GM18502 (cell line): ENCODE measurements around the gene MSI2.
"Not testable (repeated sequence)": the region's sequence is repeated elsewhere in the genome, so short reads cannot be mapped to it uniquely, and the experiment has no call there.

Experiments used
- ATAC-seq: cut with Tn5 transposase; IDR thresholded peaks from one replicate; pipeline ENCODE4 v1.9.1; 2021; ENCODE audit warnings: mild to moderate bottlenecking; ENCODE audit not compliant: unreplicated experiment, poor library complexity

The MSI2 gene

DNA sequence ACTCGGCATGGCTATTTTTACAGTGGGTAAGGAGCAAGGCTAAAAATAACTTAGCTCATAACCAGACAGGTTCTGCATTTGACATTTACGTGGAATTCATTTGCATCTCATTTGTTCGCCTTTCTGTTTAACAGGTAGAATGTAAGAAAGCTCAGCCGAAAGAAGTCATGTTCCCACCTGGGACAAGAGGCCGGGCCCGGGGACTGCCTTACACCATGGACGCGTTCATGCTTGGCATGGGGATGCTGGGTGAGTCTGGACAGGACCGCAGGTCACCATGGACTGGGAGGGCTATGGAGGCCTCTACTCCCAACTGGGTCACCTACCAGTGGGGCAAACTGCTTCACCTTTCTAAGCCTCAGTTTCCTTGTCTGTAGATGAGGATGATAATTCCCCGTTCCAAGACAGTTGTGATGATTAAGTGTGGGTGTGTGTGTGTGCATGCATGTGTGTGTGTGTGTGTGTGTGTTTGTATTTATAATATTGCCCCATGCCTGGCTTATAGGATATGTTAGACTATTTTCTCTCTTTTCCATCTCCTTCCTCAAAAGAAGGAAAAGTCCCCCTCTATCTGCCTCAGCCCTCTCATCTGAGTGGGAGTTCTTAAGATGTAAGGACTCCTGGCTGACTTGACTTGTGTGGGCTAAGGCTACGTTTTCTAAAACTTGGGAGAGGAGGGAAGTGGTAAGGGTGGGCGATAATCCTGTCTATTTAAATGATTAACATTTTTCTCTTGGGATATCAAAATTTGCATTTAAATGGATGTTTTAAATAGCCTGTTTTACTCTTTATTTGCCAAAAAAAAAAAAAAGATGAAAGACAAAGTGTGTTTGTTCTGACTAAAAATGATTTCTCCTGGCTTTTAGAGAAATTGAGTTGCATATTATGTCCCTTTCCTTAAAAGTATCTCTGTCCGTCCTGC, 359.8 kb downstream of the MSI2 start:
- ATAC-seq = no peak

GRCh38 chr17:57617218-57617617, 360.9 kb downstream of the MSI2 start:
- ATAC-seq = no peak

DNA sequence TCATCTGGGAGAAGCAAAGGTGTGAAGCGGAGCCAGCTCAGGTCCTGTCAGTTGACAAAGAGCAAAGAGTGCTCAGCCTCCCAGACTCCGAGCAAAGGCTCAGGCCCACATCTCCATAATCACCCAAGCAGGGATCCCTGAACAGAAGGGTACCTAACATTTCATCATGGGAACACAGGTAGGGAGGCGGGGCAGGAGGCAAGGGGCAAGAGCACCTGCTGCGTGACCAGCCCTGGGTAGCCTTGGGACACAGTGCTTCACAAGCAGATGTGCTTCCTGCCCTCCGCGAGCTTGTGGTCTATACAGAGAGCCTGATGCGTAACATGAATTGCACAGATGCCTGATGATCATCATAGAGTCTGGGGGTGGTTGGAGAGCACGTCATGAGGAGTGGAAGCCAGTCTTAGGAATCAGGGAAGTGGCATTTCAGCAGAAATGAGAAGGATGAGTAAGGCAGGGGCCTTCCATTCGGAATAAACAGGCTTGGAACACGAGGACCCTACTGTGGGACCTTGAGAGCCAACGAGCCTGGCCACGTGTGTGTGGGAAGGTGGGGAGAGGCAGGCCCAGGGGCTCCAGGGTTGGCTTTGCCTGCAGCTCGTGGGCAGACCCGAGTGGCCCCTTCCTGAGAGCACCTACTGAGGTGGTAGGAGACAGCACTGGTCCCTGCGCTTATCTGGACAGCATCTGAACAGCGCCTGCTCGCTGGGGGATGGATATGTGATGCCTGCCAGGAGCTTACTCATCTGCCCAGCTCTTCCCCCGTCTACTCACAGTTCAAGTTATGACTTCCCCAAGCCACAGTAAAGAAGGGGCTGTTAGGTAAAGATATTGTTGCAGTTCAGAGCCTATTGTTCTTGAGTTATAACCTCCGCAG, 363.0 kb downstream of the MSI2 start:
- no peak for ATAC-seq

- ATAC-seq = no peak
These were observed 364.3 kb downstream of the MSI2 start for GRCh38 chr17:57620576-57620975.

- not testable (repeated sequence) for ATAC-seq
These were observed 365.5 kb downstream of the MSI2 start for GRCh38 chr17:57621791-57622190.

GRCh38 chr17:57622306-57622682, 366.0 kb downstream of the MSI2 start:
- no peak for ATAC-seq

GRCh38 chr17:57622683-57623433, 366.5 kb downstream of the MSI2 start:
- peak; percentile 93 for ATAC-seq

DNA sequence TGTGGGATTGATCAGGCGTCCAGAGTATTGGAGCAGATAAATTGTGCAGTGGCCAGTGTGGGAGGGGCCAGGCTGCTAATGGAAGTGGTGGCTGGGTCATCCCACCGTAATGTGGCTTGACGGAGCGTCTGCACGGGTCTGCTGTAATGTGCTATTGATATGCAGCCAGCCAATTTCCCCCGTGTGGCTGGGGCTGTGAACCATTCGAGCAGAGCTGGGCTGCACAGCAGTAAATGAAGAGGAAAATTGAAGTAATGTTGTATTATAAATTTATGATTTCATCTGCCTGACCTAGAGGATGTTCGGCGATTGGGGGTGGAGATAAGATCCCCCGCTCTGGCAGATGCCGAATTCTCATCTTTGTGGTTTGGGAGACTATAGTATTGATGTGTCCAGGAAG, 367.3 kb downstream of the MSI2 start:
- no peak for ATAC-seq

GRCh38 chr17:57624386-57624785, 368.1 kb downstream of the MSI2 start:
- ATAC-seq = no peak

DNA sequence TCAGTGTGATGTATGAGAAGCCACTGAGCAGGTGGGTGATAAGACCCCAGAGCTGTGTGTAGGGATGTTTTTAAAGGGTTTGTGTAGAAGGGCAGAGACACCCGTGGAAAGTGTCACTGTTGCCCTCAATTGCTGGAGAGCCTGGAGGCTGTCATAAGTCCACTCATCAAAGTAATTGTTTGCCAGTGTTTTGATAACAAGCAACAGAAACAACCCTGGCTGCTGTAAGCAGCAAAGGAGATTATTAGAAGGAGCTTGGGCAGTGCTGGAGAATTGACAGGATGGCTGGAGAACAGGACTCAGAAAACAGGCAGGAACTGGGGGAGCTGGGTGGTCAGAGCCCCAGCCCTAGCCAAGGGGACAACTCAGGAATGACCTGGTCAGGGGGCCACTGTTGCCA, 369.2 kb downstream of the MSI2 start:
- ATAC-seq = no peak

- no peak for ATAC-seq
These were observed 369.6 kb downstream of the MSI2 start for GRCh38 chr17:57625957-57626356.

GRCh38 chr17:57626520-57627210, 370.3 kb downstream of the MSI2 start:
- no peak for ATAC-seq

GRCh38 chr17:57627591-57627990, 371.3 kb downstream of the MSI2 start:
- ATAC-seq = no peak

DNA sequence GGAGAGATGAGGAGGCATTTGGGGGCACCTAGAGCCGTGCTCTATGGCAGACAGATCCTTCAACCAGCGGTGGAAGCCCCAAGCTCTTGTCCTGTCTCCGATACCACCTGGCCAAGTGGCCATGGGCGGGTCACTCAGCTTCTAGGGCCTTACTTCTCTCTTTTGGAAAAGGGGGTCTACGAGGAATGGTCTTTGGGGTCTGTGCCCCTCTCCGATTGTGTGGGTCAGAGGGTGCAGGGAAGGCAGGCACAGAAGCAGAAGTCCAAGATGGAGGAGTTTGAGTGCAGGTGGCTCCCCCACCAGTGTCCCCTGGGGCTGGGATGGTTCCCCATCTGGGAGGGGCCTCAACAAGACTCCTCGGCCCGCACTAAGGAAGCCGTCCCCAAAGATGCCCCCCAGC, 372.1 kb downstream of the MSI2 start:
- no peak for ATAC-seq

GRCh38 chr17:57629470-57629869, 373.1 kb downstream of the MSI2 start:
- peak; percentile 86 for ATAC-seq

GRCh38 chr17:57629886-57630285, 373.6 kb downstream of the MSI2 start:
- peak; percentile 15 for ATAC-seq

GRCh38 chr17:57630736-57631135, 374.4 kb downstream of the MSI2 start:
- ATAC-seq = no peak

DNA sequence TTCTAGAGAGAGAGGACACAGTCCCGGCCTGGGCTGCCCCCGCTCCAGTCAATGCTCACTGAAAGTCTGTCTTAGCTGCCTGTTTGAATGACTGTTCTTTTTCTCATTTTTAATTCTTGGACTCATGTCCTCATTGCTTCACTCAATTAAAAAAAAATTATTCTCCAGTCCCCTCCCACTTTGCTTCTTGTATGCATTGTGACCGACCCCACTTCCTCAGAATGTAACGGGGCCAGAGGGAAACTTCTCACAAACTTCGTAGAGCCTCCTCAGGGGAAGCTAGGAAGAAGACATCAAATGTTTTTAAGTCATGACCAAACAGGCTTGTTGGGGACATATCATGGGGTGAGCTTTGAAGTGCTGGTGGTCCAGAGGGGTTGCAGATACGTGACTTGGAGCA, 375.5 kb downstream of the MSI2 start:
- no peak for ATAC-seq

DNA sequence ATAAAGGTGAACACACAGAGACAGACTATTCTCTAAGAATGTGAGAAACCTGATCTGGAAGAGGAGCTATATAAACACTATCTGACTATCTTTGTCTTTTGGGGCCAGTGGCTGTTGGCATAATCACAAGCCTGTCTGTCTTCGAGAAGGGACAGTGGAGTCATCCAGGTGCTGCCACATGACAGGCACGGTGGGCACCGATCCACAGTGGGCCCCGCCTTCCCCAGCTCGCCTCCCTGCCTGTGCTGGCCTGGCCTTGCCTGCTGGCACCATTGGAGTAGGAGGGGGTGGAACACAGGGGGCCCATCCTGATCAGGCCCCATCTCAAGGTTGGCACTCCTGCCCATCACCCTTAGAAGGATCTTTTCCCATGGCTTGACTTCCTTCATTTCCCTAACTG, 376.0 kb downstream of the MSI2 start:
- no peak for ATAC-seq

DNA sequence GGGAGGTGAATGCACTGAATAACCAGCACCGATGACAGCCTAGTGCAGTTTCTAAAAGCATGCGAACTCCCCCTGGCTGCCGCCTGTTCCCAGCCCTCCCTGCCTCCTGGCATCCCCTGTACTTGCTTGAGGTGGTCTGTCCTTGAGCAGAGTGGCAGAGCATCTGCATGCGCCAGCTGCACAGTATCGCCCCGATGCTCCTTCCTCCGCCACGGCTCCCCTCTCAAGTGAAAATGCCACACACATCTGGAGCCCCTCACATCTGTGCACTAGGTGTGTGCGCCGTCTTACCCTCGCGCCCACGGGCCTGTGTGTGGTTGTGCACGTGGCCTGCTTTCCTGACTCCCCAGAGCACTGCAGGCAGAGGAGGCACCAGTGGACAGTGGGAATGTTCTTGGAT, 376.9 kb downstream of the MSI2 start:
- ATAC-seq = no peak
